Effector memory CD4-positive, alpha-beta T cell (primary cell): ENCODE data around the gene SMPD3.

Experiments used
- DNase-seq, 3 donors: peaks; one replicate each; pipeline ENCODE4 v3.0.0-alpha.2; 2020
- H3K27ac ChIP-seq: 2 replicates; pipeline ENCODE4 v1.7.0; 2013; ENCODE audit warnings: mild to moderate bottlenecking, low read length, moderate library complexity; ENCODE audit not compliant: insufficient read depth, poor library complexity, severe bottlenecking
- H3K27me3 ChIP-seq: replicated peaks from 2 replicates; pipeline ENCODE4 v1.7.0; 2013; ENCODE audit warnings: mild to moderate bottlenecking, low read length; ENCODE audit not compliant: insufficient read depth, control insufficient read depth, poor library complexity, severe bottlenecking
- H3K36me3 ChIP-seq: 2 replicates; pipeline ENCODE4 v1.7.0; 2013; ENCODE audit warnings: mild to moderate bottlenecking, low read length, moderate library complexity; ENCODE audit not compliant: control insufficient read depth, insufficient read depth
- H3K4me1 ChIP-seq: 2 replicates; pipeline ENCODE4 v1.7.0; 2013; ENCODE audit warnings: low read length, mild to moderate bottlenecking; ENCODE audit not compliant: control insufficient read depth, insufficient read depth, poor library complexity, severe bottlenecking
- H3K4me3 ChIP-seq: 2 replicates; pipeline ENCODE4 v1.7.0; 2013; ENCODE audit warnings: low read length, low read depth, mild to moderate bottlenecking; ENCODE audit not compliant: insufficient read depth, poor library complexity, severe bottlenecking
- H3K9me3 ChIP-seq: 2 replicates; pipeline ENCODE4 v1.7.0; 2013; ENCODE audit warnings: mild to moderate bottlenecking, low read length, moderate library complexity; ENCODE audit not compliant: control insufficient read depth

SMPD3 gene

DNA sequence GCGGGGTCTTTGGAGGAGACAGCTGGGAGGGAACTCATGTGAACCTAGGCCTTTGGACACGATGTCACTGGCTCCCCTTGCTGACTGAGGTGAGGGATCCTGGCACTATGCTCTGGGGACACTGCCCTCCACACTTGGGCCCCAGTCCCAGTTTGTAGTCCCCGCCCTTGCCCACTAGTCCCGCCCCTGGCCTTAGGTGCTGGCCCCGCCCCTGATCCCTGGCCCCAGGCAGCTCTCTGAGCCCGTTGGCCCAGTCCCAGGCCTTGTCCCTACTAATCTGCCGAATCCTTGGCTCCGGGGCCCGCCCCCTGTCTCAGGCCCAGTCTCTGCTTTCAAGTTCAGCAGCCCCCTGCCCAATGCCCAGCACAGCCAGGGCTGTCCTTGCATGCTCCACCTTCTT, 61.0 kb downstream of the SMPD3 start:
- Histone ChIP-seq H3K27ac (no peak overlapping the region), H3K4me1 (no peaks in the 10 kb centered on the region), H3K9me3 (no peaks in the 10 kb centered on the region), H3K4me3 (no peak overlapping the region), H3K36me3 (no peaks in the 10 kb centered on the region), H3K27me3 (no peaks in the 10 kb centered on the region)
- DNase-seq: no peak

DNA sequence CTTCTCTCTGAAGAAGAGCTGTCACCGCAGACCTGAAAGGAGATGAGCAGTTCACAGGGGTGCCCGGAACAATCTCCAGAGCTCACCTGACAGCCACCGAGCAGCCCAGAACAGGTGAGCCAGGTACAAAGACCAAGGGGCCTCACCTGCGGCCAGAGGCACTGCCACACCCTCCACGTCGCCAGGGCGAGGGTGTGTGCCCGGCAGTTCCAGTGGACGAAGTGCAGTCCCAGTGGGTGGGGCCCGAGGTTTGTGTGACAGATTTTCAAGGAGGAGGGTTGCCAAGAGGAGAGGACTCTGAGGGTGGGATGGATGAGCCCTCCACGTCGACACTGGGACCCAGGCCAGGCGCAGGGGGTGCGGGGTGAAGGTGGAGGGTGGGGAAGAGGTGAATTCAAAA, 61.7 kb downstream of the SMPD3 start:
- Histone ChIP-seq H3K4me1 (no peaks in the 10 kb centered on the region), H3K4me3 (no peak overlapping the region), H3K27ac (no peak overlapping the region), H3K27me3 (no peaks in the 10 kb centered on the region), H3K9me3 (no peaks in the 10 kb centered on the region), H3K36me3 (no peaks in the 10 kb centered on the region)
- DNase-seq: no peak

DNA sequence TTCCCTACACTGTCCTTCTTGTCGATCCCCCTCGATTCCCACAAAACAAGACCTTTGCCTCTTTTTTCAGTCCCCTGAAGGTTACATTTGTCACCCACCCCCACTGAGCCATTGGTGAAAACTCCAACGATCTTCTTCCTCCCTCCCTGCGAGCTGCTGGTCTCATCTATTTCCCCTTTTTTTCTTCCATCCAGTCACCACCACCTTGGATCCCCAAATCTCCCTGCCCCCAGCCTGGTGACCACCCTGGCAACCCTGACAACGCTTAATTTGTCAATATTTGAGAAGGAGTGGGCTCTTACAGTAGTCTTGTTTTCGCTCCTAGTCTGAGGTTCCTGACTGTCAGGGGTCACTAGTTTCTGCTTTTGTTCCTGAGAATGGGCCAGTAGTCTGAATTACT, 62.9 kb downstream of the SMPD3 start:
- no peaks in the 10 kb centered on the region for H3K9me3 ChIP-seq
- H3K27me3 ChIP-seq: no peaks in the 10 kb centered on the region
- H3K4me3 ChIP-seq: no peak overlapping the region
- DNase-seq: no peak
- H3K4me1 ChIP-seq: no peaks in the 10 kb centered on the region
- no peak overlapping the region for H3K27ac ChIP-seq
- no peaks in the 10 kb centered on the region for H3K36me3 ChIP-seq

DNA sequence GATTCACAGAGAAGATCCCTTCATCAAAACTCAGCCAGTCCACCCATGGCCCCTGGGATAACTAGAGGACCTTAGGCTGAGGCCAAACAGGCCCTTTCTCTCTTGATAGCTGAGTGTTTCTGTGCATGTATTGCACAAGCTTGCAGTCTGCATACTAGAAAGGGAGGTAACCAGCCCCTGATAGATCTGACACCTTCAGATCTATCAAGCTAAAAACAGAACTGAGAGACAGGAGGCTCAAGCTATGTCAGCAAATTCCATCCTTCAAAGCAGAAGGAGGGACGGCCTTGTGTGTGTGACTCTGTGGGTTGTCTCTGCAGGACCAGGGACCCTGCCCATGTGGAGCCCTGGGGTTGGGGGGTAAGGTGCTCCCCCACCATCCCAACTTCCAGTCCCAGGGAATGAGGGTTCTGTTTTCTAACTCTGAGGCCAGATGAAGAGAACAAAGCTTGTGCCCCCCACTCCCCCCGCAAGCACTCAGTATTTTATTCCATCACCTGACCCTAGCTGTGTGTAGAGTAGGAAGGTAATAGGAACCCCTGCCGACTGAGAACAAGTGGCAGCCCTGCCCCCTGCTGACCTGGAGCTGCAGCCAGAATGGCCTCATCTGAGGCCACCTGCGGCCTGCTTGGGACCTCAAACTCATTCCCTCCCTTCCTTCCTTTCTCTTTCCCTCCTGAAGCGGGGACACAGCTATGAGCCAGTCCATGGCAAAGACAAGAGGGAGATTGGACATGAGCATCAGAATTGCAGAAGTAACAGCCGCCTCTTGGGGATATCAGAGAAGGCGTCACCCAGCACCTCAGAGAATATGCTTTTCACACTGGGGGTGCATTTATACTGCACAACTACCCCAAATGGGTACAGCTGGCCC, 63.8 kb downstream of the SMPD3 start:
- Histone ChIP-seq H3K4me1 (peaks cover 5% of the 10 kb centered on the region), H3K27ac (no peak overlapping the region), H3K9me3 (no peaks in the 10 kb centered on the region), H3K4me3 (no peak overlapping the region), H3K36me3 (no peaks in the 10 kb centered on the region), H3K27me3 (no peaks in the 10 kb centered on the region)
- DNase-seq: no peak

DNA sequence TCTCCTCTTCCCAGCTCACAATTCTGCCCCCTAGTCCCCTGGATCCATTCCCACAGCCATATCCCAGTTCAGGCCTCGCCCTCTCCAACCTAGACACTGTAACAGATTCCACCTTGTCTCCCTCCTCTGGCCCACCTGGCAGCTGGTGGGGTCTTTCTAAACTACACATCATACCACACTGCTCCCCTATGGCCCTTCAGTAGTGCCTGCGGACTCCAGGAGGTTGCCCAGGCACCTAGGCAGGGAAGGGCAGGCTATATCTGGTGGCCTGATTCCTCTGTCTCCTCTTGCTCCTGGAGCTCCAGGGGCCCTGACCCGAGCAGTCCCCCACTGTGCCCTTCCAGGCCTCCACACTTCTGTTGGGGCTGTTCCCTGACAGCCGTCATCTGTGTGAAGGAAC, 64.5 kb downstream of the SMPD3 start:
- H3K27me3 ChIP-seq: no peaks in the 10 kb centered on the region
- H3K4me1 ChIP-seq: peaks cover 8% of the 10 kb centered on the region
- no peak overlapping the region for H3K27ac ChIP-seq
- no peaks in the 10 kb centered on the region for H3K36me3 ChIP-seq
- no peaks in the 10 kb centered on the region for H3K9me3 ChIP-seq
- no peak overlapping the region for H3K4me3 ChIP-seq
- no peak for DNase-seq

DNA sequence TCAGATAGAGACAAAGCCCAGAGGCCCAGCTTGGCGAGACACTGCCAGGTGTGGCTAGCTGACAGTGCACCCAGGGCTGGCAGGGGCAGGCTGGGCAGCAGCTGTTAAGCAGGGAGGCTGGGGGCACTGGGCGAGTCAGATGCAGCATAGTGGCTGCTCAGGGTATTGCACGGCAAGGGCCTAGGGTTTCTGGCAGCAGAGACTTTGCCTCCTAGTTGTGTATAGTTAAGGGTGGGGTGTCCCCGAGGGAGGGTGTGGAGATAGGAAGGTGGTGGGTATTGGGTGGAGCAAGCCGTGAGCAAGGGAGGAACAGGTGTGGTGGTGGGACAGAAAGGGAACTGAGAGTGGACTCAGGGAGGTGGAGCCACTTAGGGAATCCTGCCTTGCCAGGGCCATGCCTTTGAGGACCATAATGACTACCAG, 66.0 kb downstream of the SMPD3 start:
- Histone ChIP-seq H3K27me3 (no peaks in the 10 kb centered on the region), H3K4me3 (no peak overlapping the region), H3K27ac (no peak overlapping the region), H3K36me3 (no peaks in the 10 kb centered on the region), H3K9me3 (no peaks in the 10 kb centered on the region), H3K4me1 (peaks cover 8% of the 10 kb centered on the region)
- no peak for DNase-seq

DNA sequence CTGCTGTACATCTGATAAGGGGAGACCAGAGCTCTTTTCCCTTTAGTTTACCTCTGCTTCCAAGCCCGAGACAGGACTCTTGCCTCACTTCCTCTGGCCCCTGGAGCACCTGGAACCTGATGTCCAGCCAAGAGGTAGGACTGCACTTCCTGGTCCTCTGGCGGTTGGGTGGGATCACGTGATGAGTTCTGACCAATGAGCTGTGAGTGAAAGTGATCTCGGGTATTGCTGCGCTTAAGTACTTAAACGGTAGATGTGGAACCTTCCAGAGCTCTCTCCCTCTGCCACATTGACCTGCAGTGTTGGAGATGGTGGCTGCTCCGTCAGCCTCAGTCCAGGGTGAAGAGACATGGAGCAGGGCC, 67.0 kb downstream of the SMPD3 start:
- no peak for DNase-seq
- Histone ChIP-seq H3K27ac (no peak overlapping the region), H3K9me3 (no peaks in the 10 kb centered on the region), H3K27me3 (no peaks in the 10 kb centered on the region), H3K36me3 (no peaks in the 10 kb centered on the region), H3K4me3 (no peak overlapping the region), H3K4me1 (peaks cover 8% of the 10 kb centered on the region)

DNA sequence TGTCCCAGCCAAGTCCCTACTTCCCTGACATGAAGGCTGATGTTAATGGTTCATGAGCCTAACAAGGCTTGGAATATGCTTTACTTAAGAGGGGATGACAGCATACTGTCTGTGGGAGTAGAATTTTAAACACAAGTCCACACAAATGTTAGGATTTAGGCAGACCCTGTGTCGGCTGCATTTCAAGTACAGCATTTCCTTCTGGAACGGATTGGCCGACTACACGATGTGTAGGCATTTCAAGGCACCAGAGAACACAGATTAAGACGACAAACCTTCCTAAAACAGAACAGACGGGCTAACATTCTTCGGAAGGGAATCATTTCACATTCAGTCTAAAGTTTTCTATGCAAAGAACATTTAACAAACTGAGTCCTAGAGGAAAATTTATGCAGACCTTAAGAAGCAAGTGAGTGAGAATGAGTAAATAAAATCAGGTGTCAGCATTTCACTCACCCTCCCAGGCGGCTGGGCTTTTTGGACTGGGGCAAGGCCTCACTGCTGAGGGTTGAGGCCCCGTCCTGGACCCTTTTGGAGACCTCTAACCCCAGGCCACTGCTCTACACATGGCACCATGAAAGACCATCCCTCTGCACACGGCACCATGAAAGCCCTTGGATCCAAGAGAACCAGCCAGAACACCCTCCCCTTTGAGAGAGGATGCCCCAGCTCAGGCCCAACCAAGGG, 67.5 kb downstream of the SMPD3 start:
- no peak for DNase-seq
- Histone ChIP-seq H3K4me3 (no peak overlapping the region), H3K36me3 (no peaks in the 10 kb centered on the region), H3K9me3 (no peaks in the 10 kb centered on the region), H3K27ac (no peak overlapping the region), H3K27me3 (no peaks in the 10 kb centered on the region), H3K4me1 (peaks cover 8% of the 10 kb centered on the region)

DNA sequence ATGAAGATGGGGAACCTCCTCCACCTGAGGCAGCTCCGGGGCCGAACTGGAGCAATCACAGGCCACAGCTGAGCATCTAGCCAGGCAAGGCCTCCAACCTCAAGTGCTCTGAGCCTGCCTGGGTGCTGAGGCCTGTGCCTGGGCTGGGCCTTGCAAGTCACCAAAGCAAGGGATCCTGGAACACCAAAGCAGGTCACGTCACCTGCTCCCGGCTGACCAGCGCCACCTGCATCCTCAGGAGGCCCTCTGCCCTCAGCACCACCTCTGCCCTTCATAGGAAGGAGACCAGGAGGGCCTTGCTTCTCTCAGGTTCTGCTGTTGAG, 68.0 kb downstream of the SMPD3 start:
- no peaks in the 10 kb centered on the region for H3K9me3 ChIP-seq
- H3K36me3 ChIP-seq: no peaks in the 10 kb centered on the region
- DNase-seq: no peak
- no peak overlapping the region for H3K27ac ChIP-seq
- no peak overlapping the region for H3K4me3 ChIP-seq
- H3K4me1 ChIP-seq: peaks cover 8% of the 10 kb centered on the region
- H3K27me3 ChIP-seq: no peaks in the 10 kb centered on the region

DNA sequence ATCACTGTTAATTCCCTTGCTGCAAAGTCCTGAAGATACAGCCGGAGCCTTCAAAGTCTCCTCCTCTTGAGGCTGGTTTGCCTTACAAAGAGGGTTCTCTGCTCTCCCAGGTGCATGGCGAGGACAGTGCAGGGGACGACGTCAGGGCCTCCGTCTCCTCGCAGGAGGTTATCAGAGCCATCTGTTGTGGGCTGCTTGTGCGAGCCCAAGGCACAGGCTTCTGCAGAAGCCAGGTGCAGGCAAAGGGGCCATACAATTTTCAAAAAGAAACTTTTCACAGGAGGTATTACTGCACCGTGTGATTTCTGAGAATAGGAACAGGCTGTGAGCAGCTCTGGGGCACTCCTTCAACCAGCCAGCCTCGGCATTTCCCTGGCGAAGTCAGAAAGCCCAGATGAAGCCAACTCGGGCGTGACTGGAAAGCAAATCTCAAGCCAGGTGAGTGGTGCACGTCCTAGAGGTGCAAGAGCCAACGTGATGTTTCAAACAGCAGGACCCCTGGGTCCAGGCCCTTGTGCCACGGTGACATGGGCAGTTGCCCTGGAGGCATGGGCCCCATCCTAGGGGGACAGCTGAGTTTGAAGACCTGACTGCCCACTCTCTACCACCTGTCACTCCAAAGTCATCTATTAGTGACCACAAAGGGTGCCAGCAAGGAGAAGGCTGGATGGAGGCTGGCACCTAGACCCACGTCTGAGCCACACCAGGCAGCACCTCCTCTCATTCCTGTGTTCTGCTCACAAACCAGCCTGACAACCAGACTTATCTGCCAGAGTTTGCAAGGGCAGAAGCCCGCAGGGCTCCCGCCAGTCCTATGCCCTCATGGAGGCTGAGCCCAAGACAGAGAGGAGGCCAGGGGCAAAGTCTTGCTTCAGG, 68.6 kb downstream of the SMPD3 start:
- Histone ChIP-seq H3K4me1 (peaks cover 8% of the 10 kb centered on the region), H3K27ac (no peak overlapping the region), H3K4me3 (no peak overlapping the region), H3K9me3 (no peaks in the 10 kb centered on the region), H3K36me3 (no peaks in the 10 kb centered on the region), H3K27me3 (no peaks in the 10 kb centered on the region)
- no peak for DNase-seq
